Measurements from ENCODE around the gene AKAP13.

The AKAP13 gene

DNA sequence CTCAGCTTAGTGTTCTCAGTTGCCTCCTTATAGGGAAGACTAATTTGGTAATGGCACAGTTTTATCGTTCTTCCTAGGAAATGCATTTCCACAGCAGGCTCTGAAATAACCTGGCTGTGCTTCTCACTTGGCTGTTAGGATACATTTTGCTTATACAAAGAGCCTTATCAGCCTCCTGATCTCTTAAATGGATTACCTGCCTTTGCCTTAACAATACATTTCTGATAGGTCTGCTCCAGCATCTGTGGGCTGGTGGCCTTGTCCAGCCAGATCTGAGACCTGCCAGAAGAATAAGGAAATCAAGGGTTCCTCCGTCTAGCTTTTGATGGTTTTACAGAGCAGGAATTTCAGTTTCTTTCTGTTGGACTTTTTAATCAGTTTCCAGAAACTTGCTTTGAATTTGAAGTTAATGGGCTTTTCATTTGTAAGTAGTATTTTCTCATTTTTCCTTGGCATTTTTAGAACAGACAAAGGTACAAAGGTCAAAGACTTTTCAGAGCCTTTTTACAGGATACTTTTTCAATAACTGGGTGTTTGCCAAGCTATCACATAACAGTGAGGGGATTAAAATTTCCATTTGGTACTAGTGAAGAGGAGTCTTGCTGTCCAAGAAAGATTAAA, 116.3 kb downstream of the AKAP13 start:
- DNase-seq (ENCODE audit: low read depth, low spot score) = no peak

DNA sequence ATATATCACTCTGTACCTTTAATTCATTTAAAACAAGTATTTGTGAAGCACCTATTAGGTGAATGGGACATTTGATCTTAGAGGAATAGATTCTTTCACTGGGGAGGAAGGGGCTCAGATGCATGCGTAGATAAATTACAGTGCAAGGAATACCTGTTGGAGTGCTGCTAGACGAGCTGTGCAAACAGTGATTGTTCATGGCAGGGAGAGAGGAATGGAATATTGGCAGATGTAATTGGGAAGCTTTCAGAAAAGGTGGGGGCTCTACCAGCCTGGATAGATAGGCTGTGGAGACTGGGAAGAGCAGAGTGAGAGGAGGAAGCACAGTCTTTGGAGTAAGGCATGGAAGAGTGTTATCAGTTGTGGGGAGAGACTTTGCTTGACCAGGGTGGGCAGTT, 116.8 kb downstream of the AKAP13 start:
- DNase-seq (ENCODE audit: low read depth, low spot score) = no peak

DNA sequence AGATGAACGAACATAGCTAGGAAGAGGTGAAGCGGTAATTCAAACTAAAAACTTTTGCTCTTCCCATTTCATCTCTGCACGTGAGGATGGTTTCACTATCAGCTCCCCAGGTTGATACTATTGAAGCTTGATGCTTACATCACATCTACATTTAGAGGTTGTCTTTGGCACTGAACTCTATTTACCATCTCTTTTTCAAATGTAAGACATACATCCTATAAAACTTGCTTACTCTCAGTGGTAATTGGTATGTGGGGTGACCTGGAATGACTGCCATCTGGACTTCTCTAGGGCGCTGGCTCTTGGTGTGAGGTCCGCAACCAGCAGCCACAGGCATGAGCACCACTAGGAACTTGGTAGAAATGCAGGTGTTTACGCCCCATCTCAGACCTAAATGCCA, 118.1 kb downstream of the AKAP13 start:
- DNase-seq (ENCODE audit: low read depth, low spot score) = no peak

DNA sequence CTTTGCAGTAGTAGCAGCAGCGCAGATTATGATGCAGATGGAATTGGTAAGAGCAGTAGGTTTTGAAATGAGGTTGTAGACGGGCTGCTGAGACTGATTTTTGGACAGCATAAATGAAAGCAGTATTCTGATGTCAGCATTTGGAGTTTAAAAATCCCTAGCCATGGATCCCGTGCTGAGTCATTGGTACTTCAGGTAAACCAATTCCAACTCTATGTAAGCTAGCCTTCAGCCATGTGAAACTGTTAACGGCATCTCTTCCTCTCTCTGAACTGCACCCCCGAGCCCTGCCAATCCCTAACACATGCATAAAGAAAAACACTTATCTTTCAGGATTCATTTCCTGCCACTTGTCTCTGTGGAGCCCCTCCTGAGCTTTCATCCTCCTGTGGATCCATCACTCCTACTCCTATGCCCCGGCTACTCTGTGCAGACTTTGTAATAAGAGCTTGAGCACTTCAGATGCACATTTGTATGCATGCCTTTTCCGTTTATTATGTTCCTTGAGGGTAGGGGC, 119.0 kb downstream of the AKAP13 start:
- DNase-seq (ENCODE audit: low read depth, low spot score) = no peak

DNA sequence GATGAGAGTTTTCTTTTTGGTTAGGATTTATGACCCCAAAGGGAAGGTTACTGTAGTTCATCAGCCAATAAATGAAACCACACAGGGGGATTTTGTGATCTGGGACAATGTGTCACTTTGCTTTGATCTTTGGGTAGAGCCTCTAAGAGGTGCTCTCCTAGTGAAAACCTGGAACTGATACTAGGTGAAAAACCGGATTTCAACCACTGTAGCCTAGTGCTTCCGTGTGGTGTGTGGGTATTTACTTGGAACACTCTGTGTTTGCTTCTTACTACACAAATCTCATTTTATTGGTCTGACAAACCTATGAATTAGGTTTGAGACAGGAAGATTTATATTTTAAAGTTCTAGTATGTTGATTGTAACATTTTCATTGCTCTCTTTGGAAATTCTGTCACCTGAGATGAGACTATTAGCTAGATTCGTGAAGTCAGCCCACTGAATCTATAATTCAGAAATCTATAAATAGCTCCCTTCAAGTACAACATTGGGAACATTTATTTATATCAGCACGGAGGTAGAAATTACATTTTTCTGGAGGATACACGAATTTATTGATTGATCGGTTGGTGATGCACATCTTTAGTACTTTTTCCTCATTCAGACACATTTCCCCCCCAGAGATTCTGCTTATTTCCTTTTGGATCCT, 119.8 kb downstream of the AKAP13 start:
- DNase-seq (ENCODE audit: low read depth, low spot score) = no peak

DNA sequence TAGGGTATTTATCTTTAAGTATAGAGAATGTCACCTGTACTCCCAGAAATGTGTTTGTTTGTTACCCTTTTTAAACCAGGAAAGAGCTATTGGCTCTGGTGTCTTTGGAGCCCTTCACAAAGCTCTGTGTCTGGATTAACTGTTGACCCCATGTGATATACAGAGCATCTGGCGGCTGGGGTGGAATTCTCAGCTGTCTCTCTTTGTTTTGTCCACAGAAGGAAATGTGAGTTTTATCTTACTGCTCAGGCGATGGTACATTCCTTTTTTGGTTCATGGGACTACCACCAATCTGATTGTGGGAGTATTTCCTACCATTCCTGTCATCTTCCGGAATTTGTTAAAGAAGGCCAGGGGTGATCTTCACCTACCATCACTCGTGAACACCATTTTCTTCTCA, 120.3 kb downstream of the AKAP13 start:
- no peak for DNase-seq (ENCODE audit: low read depth, low spot score)

DNA sequence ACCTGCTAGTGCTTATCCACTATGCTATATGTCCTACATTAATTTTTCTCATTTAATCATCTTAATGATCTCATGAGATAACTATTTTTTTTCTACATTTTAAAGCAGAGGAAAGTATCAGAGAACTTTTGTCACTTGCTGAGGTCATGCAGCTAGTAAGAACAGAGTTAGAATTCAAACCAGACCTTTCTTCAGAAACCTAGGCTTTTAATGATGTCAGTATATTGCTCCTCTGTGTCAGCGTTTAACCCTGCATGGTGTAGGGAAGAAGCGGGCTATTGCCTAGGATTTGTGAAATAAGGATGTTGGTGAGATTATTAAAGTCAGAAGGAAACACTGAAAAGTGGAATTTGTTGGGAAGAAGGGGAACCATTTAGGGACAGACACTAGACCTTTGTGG, 121.2 kb downstream of the AKAP13 start:
- DNase-seq (ENCODE audit: low read depth, low spot score) = no peak

DNA sequence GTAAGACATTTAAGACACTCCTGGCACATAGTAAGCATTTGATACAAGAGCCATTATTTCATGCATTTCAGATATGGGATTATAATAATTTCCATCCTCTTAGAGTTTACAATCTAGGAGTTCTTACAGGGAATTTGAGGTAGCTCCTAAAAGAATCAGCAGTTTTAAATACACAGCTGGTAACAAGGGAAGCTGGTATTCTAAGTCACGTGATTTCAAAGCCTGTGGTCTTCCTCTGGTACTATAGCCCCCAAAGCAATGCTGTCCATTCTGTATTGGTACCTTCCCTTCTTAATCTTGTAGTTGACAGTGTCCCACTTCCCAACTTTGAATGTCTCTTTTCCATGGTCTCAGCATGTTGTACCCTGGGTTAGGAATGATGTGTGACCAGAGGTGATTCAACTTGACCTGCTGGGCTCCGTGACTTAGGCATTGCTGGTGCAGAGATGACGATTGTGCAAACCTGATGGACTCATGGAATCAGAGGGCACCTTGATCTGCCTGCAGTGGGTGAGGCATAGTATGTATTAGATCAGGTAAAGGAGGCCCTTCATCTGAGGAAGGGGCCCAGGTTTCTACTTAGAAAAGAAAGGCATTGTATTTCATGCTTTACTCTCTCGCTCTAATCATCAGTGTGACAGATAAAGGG, 122.9 kb downstream of the AKAP13 start:
- DNase-seq (ENCODE audit: low read depth, low spot score) = no peak

DNA sequence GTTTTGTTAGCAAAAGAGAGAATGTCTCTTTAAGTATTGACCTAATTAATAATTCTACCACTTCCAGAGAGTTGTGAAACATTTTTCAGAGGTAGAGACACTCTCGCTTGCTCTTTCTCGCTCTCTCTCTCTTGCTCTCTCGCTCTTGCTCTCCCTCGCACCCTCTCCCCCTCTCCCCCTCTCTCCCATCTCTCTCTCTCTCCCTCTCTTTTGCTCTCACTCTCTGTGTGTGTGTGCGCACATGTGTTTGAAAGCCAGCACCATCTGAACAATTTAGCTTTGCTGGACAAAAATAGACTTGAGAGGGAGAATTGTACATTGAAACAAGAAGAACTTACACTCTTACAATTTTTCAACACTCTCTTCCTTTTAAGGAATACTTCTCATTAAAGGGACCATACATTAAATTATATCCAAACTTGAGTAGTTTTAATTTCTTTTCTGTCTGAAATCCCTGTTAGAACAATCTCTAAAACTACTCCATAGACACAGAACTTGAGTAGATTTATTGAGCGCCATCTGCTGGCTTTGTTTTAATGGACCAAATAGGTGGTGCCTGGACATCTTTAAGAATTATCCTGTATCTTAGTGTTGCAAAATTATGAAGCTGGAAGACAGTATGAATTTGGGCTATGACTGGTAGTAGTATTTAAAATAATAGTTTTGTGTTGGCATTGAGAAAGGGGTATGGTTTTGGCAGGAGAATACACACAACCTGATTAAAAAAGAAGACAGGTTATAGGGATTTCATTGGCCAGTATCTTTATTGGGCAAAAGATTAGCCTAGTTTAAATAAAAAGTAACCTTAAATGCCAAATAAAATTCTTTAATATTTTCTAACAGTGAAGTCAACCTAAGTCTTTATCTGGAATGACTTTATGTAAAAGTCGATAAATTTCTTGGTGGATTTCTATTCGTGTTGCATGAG, 124.6 kb downstream of the AKAP13 start:
- DNase-seq (ENCODE audit: low read depth, low spot score) = peak; percentile 49

DNA sequence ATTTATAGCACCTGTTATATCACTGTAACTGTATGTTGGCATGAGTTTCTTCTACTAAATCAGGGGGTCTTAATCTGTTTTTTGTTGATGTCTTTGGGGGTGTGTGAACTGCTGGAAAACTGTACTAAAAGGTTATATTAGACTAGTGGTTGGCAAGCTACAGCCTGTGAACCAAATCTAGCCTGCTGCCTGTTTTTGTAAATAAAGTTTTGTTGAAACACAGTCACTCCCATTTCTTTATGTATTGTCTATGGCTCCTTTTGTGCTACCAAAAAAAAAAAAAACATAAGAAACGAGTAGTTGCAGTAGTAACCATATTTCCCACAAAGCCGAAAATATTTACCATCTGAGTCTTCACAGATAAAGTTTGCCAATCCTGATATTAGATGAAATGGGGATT, 126.7 kb downstream of the AKAP13 start:
- DNase-seq (ENCODE audit: low read depth, low spot score) = no peak

DNA sequence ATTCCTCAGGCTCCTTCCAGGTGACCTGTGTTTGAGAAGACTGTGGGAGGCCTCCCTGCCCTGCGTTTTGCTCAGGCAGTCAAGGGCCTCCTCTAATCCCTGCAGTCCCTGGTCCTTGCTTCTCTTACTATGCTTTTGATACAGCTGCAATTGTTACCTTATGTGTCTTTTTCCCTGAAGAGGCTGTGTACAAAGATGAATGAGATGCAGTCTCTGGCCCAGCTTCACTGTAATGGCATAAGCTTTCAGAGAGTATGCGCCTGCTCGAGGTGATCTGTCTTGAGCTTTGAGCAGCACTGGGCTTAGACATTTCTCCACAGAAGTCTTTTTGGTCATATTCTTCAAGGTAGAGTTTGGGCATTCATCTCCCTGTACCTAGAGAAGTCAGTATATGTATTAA, 129.6 kb downstream of the AKAP13 start:
- DNase-seq (ENCODE audit: low read depth, low spot score) = no peak

DNA sequence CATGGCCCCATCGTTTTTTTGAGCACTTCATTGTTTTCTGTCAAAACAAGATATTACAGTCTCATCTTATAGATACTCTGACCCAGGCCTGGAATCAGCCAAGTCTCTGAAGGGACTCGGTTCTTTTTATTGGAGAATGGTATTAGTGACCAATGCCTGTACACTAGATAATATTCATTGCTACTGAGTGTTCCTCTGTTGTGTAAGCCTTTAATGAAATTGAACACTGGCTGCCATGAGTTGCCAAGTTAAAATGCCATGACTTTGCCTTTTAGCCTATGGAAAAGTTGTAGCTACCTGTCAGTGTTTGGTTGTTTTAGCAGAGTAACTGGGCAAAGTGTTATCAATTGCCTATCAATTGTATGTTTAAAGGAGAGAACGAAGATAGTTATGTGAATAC, 134.0 kb downstream of the AKAP13 start:
- DNase-seq (ENCODE audit: low read depth, low spot score) = no peak

DNA sequence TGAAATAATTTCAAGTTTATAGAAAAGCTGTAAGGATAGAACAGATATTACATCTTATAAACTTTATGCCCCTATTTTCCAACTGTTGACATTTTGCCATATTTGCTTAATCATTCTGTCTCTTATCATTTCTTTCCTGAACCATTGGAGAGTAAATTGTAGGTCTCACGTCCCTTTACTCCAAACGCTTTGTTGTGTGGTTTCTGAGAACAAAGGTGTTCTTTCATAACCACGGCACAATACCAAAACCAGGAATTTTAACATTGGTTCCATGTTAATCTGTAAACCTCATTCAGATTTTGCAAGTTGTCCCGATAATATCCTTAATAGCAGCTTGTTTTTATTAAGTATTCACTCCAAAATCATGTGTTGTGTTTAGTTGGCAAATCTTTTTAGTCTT, 134.8 kb downstream of the AKAP13 start:
- DNase-seq (ENCODE audit: low read depth, low spot score) = no peak

DNA sequence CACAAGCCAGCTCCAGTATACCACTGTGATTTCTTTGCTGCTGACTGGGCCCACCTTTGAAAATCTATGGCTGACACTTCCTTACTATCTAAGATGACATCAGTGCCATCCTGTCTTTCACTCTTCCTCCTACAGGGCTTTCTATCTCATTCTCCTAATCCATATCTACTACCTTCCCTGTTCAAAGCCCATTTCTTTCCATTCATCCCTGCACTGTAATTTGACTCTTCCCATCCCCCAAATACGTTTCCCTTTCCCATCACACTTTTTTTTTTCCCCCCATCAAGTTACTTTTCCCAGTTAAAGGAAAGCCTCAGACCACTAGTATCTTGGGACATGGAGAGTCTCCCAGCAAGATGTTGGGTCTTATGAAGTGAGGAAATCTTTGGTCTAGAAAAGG, 136.7 kb downstream of the AKAP13 start:
- DNase-seq (ENCODE audit: low read depth, low spot score) = no peak

DNA sequence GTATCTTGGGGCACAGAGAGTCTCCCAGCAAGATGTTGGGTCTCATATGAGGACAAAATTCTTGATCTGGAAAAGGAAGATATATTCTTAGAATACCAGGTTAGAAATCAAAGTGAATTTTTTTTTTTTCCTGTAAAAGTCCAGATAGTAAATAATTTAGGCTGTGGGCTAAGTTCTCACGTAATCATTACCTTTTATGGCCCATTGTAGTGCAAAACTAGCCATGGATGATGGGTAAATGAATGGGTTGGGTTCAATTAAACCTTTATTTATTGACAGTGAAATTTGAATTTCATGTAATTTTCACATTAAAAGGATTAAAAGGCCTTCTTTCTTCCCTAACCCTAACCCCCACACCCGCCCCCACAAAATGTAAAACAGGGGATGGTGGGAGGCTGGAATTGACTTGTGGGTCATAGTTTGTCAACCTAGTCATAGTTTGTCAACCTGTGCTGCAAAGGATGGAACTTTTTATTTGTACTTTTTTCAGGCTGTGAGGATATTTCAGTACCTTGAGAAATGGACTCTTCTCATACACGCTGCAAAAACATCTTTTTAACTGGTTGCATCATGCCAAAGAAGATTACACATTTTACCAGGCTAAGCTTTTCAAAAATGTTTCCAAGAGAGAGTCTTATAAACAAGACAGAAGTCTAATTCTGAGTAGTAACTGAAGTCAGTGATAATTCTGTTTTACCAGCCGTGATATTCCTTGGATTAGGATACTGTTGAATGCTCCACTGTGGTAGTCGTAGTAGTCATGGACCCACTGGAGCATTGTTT, 138.8 kb downstream of the AKAP13 start:
- no peak for DNase-seq (ENCODE audit: low read depth, low spot score)

DNA sequence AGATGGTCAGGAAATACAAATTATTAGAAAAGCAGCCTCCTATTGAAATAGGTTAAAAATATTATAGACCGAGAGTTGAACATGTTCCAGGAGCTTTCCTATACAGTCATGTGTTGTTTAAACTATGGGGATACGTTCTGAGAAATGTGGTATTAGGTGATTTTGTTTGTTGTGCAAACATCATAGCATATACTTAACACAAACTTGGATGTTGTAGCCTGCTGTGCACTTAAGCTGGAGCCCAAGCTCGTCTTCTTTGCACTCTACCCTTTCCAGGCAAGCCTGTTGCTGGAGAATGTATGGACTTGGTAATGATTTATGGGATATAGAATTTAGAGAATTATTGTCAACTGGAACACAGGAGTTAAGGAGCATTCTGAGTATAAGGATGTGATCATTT, 140.2 kb downstream of the AKAP13 start:
- no peak for DNase-seq (ENCODE audit: low read depth, low spot score)

DNA sequence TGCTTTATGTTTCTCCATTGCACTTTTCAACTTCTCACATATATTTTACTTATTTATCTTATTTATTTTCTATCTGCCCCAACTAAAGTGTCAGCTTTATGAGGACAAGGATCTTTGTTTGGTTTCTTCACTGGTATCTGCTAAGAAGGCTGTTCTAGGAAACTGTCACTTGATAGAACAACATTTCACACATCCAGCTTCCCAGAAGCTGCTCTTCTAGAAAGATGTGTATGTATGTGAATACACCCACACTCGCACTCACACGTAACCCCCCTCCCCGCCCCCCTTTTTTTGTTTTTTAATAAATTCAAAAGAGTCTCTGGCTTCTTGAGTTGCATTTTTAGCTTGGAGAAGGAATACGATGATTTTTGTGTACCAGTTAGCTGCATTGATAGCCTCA, 143.1 kb downstream of the AKAP13 start:
- DNase-seq (ENCODE audit: low read depth, low spot score) = no peak

DNA sequence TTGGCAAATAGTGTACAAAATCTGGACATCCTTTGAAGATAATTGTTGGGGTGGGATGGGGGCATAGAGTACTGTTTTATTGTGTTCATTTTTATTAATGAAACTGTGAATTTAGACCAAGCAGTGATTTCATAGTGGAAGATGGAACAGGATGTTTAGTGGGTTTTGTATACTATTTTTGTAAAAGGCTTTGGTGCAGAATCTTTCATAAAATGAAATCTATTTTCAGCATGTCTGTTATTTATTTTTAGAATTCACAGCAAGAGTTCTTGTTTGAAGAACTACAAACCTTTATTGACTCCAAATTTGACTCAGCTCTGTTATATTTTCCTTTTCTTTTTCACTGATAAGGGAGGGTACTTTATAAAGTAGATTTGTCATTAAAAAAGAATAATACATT, 145.4 kb downstream of the AKAP13 start:
- no peak for DNase-seq (ENCODE audit: low read depth, low spot score)

DNA sequence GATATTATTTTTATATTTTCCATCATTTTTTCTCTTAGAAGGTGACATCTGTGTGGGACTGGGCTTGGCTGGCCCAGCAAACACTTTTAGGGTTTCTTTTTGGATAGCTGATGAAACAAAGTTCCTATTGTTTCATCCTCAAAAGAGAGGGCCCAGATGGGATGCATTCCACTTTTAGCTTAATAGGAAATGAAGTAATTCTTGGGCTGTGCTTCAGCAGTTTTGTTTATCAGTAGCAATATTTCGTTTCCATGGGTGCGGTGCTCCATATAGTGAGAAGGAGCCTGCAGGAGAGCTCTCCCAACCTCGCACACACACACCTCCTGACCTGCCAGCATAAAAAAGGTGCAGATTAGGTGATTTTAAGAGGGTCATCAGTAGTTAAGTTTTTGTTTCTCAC, 147.5 kb downstream of the AKAP13 start:
- no peak for DNase-seq (ENCODE audit: low read depth, low spot score)

DNA sequence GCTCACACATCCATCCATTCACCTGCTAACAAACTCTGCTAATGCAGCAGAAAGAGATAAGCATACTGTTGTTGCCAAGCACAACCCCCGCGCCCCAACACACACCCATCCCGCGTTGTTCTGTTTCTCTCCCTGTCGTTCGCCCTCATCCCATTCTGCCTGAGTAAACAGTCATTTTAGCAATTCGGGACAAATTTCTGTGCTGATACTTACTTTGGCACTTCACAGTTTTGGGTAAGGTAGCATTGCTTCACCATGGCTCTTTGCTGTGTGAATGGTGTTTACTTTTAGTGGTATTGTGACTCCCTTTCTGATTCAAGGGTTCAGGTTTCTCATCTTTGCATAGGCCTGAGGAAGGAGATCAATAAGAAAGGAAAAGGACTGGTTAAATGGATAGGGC, 149.7 kb downstream of the AKAP13 start:
- no peak for DNase-seq (ENCODE audit: low read depth, low spot score)

DNA sequence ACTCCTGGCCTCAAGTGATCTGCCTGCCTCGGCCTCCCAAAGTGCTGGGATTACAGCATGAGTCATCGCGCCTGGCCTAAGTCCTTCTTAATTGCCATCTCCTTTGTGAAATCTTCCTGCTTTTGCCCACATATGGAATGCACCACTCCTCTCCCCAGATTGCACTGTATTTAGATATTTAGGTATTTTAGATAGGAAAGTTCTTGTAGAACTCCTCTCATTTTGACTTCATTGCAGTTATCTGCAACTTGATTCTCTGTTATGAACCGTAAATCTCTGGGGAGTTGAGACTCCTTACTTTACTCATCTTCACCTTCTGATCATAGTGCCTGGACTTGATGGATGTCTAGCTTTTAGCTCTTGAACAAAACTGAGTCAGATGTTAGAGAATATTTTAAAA, 150.7 kb downstream of the AKAP13 start:
- no peak for DNase-seq (ENCODE audit: low read depth, low spot score)
